Measurements from ENCODE around the gene AMBRA1. TPM values are rescaled to one million over a fixed set of nuclear protein-coding genes. Genes with fewer than 3 reads are reported as not detected.

The AMBRA1 gene
- total RNA-seq, 2 donors from 2014 or later, result 47.3 to 52.2 TPM

DNA sequence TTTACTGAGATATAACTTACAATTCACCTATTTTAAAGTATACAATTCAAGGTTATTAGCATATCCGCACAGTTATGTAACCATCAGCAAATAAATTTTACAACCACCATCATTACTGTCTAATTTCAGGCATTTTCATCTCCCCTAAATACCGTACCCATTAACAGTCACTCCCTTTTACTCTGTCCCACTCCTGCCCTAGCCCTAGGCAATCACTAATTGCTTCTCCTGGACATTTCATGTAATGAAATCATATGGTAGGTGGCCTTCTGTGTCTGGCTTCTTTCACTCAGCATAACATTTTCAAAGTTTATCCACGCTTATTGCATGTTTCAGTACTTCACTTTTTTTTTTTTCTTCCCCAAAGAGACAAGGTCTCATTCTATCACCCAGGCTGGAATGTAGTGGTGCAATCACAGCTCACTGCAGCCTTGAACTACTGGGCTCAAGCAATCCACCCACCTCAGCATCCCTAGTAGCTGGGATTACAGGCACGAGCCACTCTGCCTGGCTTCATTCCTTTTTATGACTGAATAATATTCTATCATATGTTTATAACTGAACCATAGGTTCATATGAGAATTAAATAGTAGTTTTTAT, 140.8 kb downstream of the AMBRA1 start:
- Mint-ChIP-seq H3K36me3 (ENCODE audit: low read depth) (peaks cover 11% of the 10 kb centered on the region), H3K4me1 (peaks cover 41% of the 10 kb centered on the region), H3K4me3 (no peak overlapping the region), H3K27me3 (no peaks in the 10 kb centered on the region), H3K27ac (no peak overlapping the region)
- ATAC-seq, result no peak
- no peak for DNase-seq
- H3K9me3 ChIP-seq (ENCODE audit: control insufficient read depth, low read length, poor library complexity, severe bottlenecking), result no peaks in the 10 kb centered on the region

- H3K9me3 ChIP-seq (ENCODE audit: control insufficient read depth, low read length, poor library complexity, severe bottlenecking), result no peaks in the 10 kb centered on the region
- Mint-ChIP-seq H3K4me1 (peaks cover 46% of the 10 kb centered on the region), H3K4me3 (no peak overlapping the region), H3K27ac (no peak overlapping the region), H3K27me3 (no peaks in the 10 kb centered on the region), H3K36me3 (ENCODE audit: low read depth) (peaks cover 11% of the 10 kb centered on the region)
- DNase-seq (no peak), ATAC-seq (no peak)
These were observed 142.1 kb downstream of the AMBRA1 start for GRCh38 chr11:46451759-46452158.

GRCh38 chr11:46450846-46451477, 142.9 kb downstream of the AMBRA1 start:
- ATAC-seq, result no peak
- H3K36me3 Mint-ChIP-seq (ENCODE audit: low read depth), result peaks cover 11% of the 10 kb centered on the region

DNA sequence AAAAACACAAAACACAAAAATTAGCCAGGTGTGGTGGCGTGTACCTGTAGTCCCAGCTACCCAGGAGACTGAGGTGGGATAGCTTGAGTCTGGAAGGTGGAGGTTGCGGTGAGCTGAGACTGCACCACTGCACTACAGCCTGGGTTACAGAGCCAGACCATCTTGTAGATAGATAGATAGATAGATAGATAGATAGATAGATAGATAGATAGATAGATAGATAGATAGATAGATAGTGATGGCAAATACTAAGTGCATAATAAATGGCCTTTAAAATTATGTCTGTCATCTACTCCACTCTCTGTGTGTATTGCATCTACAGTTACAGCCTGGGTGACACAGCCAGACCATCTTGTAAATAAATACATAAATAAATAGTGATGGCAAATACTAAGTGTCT, 146.3 kb downstream of the AMBRA1 start:
- ATAC-seq, result no peak
- H3K9me3 ChIP-seq (ENCODE audit: control insufficient read depth, low read length, poor library complexity, severe bottlenecking), result no peaks in the 10 kb centered on the region
- DNase-seq, result no peak
- no peaks in the 10 kb centered on the region for H3K27me3 Mint-ChIP-seq
- peaks cover 7% of the 10 kb centered on the region for H3K36me3 Mint-ChIP-seq (ENCODE audit: low read depth)
- H3K4me1 Mint-ChIP-seq, result peaks cover 42% of the 10 kb centered on the region
- no peak overlapping the region for H3K4me3 Mint-ChIP-seq
- no peak overlapping the region for H3K27ac Mint-ChIP-seq

More at GRCh38 chr11:46450846-46451477, 142.9 kb downstream of the AMBRA1 start:
- no peaks in the 10 kb centered on the region for H3K27me3 Mint-ChIP-seq
- H3K27ac Mint-ChIP-seq, result no peak overlapping the region
- DNase-seq, result no peak
- peaks cover 48% of the 10 kb centered on the region for H3K4me1 Mint-ChIP-seq
- H3K4me3 Mint-ChIP-seq, result no peak overlapping the region
- no peaks in the 10 kb centered on the region for H3K9me3 ChIP-seq (ENCODE audit: control insufficient read depth, low read length, poor library complexity, severe bottlenecking)

DNA sequence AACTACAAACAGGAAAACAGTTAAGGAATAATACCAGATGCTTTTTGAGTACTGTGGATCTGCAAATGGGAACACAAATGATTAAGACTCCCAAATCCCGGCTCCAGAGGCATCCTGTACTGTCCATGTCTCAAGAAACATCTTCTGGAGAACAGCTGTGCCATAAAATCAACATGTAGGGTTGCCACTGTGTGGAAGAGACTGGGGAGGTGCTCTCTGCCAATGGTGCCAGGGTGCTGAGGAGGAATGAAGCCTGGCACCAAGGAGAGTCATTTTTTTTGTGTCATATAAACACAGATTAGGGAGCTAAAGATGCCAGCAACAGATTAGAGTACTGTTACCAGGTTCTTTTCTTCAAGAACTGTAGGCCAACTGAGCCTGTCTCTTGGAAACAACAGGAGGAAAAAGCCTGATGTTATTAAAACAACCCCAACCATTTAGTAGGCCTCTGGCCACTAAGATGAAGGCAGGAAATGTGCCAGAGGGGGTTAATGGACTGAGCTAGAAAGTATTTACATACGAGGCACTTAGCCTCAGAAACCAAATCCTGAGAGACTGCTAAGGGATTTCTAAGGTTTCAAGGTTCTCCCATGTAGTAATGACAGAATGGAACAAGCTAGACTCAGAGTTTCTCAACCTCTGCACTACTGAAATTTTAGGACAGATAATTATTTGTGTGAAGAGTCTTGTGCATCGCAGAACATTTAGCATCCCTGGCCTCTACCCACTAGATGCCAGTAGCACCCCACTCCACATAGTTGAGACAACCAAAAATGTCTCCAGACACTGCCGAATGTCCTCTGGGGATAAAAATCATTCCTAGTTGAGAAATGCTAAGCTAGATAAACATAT, 147.7 kb downstream of the AMBRA1 start:
- Mint-ChIP-seq H3K27me3 (no peaks in the 10 kb centered on the region), H3K36me3 (ENCODE audit: low read depth) (peaks cover 7% of the 10 kb centered on the region), H3K4me3 (no peak overlapping the region), H3K27ac (no peak overlapping the region), H3K4me1 (peaks cover 33% of the 10 kb centered on the region)
- DNase-seq, result no peak
- no peak for ATAC-seq
- H3K9me3 ChIP-seq (ENCODE audit: control insufficient read depth, low read length, poor library complexity, severe bottlenecking), result no peaks in the 10 kb centered on the region

- Mint-ChIP-seq H3K36me3 (ENCODE audit: low read depth) (peaks cover 9% of the 10 kb centered on the region), H3K27me3 (no peaks in the 10 kb centered on the region), H3K27ac (no peak overlapping the region), H3K4me3 (no peak overlapping the region), H3K4me1 (peaks cover 28% of the 10 kb centered on the region)
- ATAC-seq (no peak), DNase-seq (no peak)
- no peaks in the 10 kb centered on the region for H3K9me3 ChIP-seq (ENCODE audit: control insufficient read depth, low read length, poor library complexity, severe bottlenecking)
These were observed 148.5 kb downstream of the AMBRA1 start for GRCh38 chr11:46445192-46445919.

- ATAC-seq (no peak), DNase-seq (no peak)
- no peak overlapping the region for H3K4me3 Mint-ChIP-seq
- H3K36me3 Mint-ChIP-seq (ENCODE audit: low read depth), result peaks cover 9% of the 10 kb centered on the region
- H3K27me3 Mint-ChIP-seq, result no peaks in the 10 kb centered on the region
- H3K4me1 Mint-ChIP-seq, result peaks cover 23% of the 10 kb centered on the region
- H3K9me3 ChIP-seq (ENCODE audit: control insufficient read depth, low read length, poor library complexity, severe bottlenecking), result no peaks in the 10 kb centered on the region
- H3K27ac Mint-ChIP-seq, result peak overlapping the region; percentile 6
These were observed 149.5 kb downstream of the AMBRA1 start for GRCh38 chr11:46444305-46444704.

DNA sequence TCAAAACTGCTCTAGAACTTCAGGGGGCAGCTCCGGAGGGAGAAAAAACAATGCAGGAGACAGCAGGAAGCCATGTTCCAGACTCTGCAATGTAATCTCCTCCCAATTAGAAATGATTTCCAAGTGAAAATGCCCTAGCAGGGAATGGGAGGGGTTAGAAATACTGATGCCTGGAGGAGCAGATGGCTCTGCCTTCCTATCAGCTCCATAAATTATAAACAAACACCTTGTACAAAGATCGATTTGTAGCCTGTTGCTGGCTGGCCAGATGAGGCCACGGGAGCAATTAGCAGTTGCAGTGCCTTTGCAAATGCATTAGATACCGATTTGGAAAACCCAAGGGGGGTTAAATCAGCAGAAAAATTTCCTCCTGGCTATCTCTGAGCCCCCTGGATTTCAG, 155.6 kb downstream of the AMBRA1 start:
- H3K9me3 ChIP-seq (ENCODE audit: control insufficient read depth, low read length, poor library complexity, severe bottlenecking), result no peaks in the 10 kb centered on the region
- Mint-ChIP-seq H3K27ac (no peak overlapping the region), H3K4me3 (no peak overlapping the region), H3K36me3 (ENCODE audit: low read depth) (peaks cover 4% of the 10 kb centered on the region), H3K27me3 (no peaks in the 10 kb centered on the region), H3K4me1 (no peaks in the 10 kb centered on the region)
- DNase-seq (no peak), ATAC-seq (no peak)

GRCh38 chr11:46437122-46437689, 156.6 kb downstream of the AMBRA1 start:
- Mint-ChIP-seq H3K27me3 (no peaks in the 10 kb centered on the region), H3K4me3 (no peak overlapping the region), H3K4me1 (peaks cover 2% of the 10 kb centered on the region), H3K36me3 (ENCODE audit: low read depth) (peaks cover 7% of the 10 kb centered on the region), H3K27ac (no peak overlapping the region)
- ATAC-seq (no peak), DNase-seq (no peak)
- H3K9me3 ChIP-seq (ENCODE audit: control insufficient read depth, low read length, poor library complexity, severe bottlenecking), result no peaks in the 10 kb centered on the region

GRCh38 chr11:46436113-46436512, 157.7 kb downstream of the AMBRA1 start:
- no peaks in the 10 kb centered on the region for H3K27me3 Mint-ChIP-seq
- H3K4me1 Mint-ChIP-seq, result peaks cover 4% of the 10 kb centered on the region
- ATAC-seq (no peak), DNase-seq (no peak)
- no peak overlapping the region for H3K27ac Mint-ChIP-seq
- peaks cover 7% of the 10 kb centered on the region for H3K36me3 Mint-ChIP-seq (ENCODE audit: low read depth)
- no peaks in the 10 kb centered on the region for H3K9me3 ChIP-seq (ENCODE audit: control insufficient read depth, low read length, poor library complexity, severe bottlenecking)
- no peak overlapping the region for H3K4me3 Mint-ChIP-seq

DNA sequence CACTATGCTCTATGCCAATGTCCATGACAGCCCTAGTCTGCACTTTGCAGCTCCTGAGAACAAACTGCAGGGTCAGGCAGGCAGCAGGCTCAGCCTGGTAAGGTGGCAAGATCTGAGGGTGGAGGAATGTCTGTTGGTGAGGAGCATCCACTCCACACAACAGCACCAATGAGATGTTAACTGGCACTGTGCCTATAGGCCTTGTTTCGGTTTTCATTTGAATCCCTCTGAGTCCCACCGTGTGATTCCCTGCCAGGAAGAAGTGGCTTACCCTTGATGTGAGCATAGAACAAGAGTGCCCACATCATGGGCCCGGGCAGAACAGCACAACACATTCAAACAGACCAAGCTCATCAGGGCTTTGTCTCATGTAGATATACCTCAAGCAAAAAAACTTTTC, 158.1 kb downstream of the AMBRA1 start:
- Mint-ChIP-seq H3K36me3 (ENCODE audit: low read depth) (peaks cover 5% of the 10 kb centered on the region), H3K4me3 (no peak overlapping the region)
- H3K9me3 ChIP-seq (ENCODE audit: control insufficient read depth, low read length, poor library complexity, severe bottlenecking), result no peaks in the 10 kb centered on the region

GRCh38 chr11:46431211-46431610, 162.6 kb downstream of the AMBRA1 start:
- H3K27me3 Mint-ChIP-seq, result no peaks in the 10 kb centered on the region

More for the DNA sequence above, 158.1 kb downstream of the AMBRA1 start:
- no peak for ATAC-seq
- no peak for DNase-seq
- Mint-ChIP-seq H3K27me3 (no peaks in the 10 kb centered on the region), H3K27ac (no peak overlapping the region), H3K4me1 (peaks cover 4% of the 10 kb centered on the region)

GRCh38 chr11:46429717-46430116, 164.1 kb downstream of the AMBRA1 start:
- peak overlapping the region; percentile 54 for H3K27ac Mint-ChIP-seq
- DNase-seq (no peak), ATAC-seq (no peak)
- no peaks in the 10 kb centered on the region for H3K27me3 Mint-ChIP-seq
- H3K9me3 ChIP-seq (ENCODE audit: control insufficient read depth, low read length, poor library complexity, severe bottlenecking), result no peaks in the 10 kb centered on the region
- no peak overlapping the region for H3K4me3 Mint-ChIP-seq
- H3K36me3 Mint-ChIP-seq (ENCODE audit: low read depth), result peaks cover 15% of the 10 kb centered on the region
- peaks cover 4% of the 10 kb centered on the region for H3K4me1 Mint-ChIP-seq

More at GRCh38 chr11:46431211-46431610, 162.6 kb downstream of the AMBRA1 start:
- no peak for ATAC-seq
- H3K4me3 Mint-ChIP-seq, result no peak overlapping the region
- no peak overlapping the region for H3K27ac Mint-ChIP-seq
- peaks cover 15% of the 10 kb centered on the region for H3K36me3 Mint-ChIP-seq (ENCODE audit: low read depth)
- H3K9me3 ChIP-seq (ENCODE audit: control insufficient read depth, low read length, poor library complexity, severe bottlenecking), result no peaks in the 10 kb centered on the region
- no peak for DNase-seq
- H3K4me1 Mint-ChIP-seq, result peaks cover 4% of the 10 kb centered on the region
